Left lobe of liver (tissue), 2 donors: ENCODE data around the gene PTGR1. TPM values are rescaled to one million over a fixed set of nuclear protein-coding genes. Genes with fewer than 3 reads are reported as not detected.
"Not testable (repeated sequence)": the region's sequence is repeated elsewhere in the genome, so short reads cannot be mapped to it uniquely, and the experiment has no call there.

ENCODE experiments used
- ATAC-seq: fragments of 200-7000 bp; cut with Tn5 transposase; one replicate; pipeline ENCODE4 v1.9.1; 2020; ENCODE audit warnings: mild to moderate bottlenecking, moderate library complexity
- DNase-seq: peaks from one replicate; pipeline ENCODE4 v3.0.0-alpha.2; 2020; ENCODE audit warnings: low spot score
- total RNA-seq: library from RNA; stranded (reverse); gene quantifications from one replicate; pipeline ENCODE4 v1.2.1, GENCODE V29; 2021
- donor health status: DM: no; HTN: no; CAD: no; lungs with moderate emphysema.
- donor health status: DM: no; HTN: yes; CAD: no.

The PTGR1 gene
- total RNA-seq, 1 donor from 2014 or later = 526 TPM

- no peak for ATAC-seq
Observed at GRCh38 chr9:111615928-111616327, 16.5 kb upstream of the PTGR1 start.

DNA sequence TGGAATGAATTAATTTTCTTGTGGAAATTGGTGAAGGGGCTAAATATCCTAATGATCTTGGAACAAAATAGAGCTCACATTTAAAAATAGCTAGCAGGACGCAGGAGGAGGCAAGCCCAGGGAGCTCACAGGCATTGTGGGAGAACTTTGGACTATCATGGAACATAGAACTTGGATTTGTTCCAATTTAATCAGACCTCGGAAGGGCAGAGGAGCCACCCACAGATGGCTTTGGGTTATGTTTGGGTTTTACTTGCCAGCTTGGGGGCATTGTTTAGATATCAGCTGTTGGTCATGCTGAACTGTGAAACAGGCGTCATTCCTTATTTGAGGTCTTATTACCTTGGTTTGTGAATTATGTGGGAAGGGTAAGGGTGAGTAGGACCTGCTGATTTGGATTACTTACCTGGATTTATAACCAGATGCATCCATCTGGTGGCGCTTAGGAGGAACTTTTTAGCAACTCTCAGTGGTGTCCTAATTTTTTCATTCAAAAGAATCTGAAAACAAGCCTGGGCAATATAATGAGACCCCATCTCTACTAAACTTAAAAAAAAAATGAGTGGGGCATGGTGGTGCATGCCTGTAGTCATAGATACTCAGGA, 14.1 kb upstream of the PTGR1 start:
- DNase-seq (peak; percentile 76), ATAC-seq (peak; percentile 87)

More at GRCh38 chr9:111615928-111616327, 16.5 kb upstream of the PTGR1 start:
- no peak for DNase-seq

GRCh38 chr9:111610845-111611244, 11.4 kb upstream of the PTGR1 start:
- no peak for ATAC-seq
- DNase-seq = no peak

- ATAC-seq = peak; percentile 68
- DNase-seq = peak; percentile 72
Observed at GRCh38 chr9:111610149-111610548, 10.7 kb upstream of the PTGR1 start.

- peak; percentile 88 for DNase-seq
- ATAC-seq = peak; percentile 71
Observed at GRCh38 chr9:111605041-111605559, 5.7 kb upstream of the PTGR1 start.

DNA sequence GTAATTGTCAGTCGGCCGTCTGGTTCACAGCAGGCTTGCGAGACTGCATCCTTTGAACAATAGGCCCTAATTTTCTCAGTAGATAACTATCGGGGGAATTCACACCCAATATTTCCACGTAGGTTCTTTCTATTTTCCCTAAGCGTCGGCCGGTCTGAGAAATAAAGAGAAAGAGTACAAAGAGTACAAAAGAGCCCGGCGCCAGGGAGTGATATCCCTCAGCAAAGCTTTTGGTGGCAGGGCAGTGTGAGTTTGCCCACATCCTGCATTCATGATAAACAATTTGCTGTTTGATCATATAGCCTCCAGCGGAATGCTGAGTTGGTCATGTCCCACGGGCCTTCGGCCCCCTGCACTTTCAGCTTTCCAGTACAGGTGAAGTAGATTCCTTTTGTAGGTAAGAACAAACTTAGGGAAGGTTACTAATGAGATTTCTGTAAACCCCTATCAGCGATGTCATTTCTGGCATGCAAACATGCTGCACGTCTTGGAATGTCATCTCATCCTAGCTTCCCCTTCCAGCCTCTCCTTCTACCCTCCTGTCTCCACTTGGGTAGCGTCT, 4.7 kb upstream of the PTGR1 start:
- DNase-seq (no peak), ATAC-seq (no peak)

GRCh38 chr9:111603041-111603440, 3.6 kb upstream of the PTGR1 start:
- ATAC-seq (no peak), DNase-seq (no peak)

DNA sequence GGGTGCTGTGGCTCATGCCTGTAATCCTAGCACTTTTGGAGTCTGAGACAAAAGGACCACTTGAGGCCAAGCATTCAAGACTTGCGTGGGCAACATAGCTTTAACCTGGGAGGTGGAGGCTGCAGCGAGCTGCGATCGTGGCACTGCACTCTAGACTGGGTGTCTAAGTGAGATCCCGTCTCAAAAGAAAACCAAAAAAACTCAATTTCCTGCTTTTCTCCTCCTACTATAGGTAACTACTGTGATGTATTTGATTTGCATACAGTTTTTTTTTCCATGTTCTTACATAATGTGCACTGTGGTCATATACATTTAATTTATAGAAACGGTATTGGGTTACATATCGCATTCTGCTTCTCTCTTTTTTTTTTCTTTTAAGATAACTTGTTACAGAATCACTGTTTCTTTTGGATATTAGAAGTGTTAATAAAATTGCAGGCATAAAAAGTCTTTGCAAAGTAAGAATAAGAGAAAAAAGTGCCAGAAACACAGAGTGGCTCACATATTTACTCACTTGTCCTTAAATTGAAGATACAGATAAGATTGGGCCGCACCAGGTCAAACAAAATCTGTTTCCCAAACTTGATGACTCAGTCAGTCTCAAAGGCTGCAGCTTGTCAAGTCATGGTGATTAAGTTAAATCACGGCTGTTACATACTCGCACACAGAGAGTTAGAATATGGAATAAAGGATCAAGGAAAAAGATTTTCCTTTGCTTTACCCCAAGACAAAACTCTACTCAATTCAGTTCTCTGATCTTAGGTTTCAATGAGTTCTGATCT, 2.0 kb upstream of the PTGR1 start:
- DNase-seq = no peak
- no peak for ATAC-seq

DNA sequence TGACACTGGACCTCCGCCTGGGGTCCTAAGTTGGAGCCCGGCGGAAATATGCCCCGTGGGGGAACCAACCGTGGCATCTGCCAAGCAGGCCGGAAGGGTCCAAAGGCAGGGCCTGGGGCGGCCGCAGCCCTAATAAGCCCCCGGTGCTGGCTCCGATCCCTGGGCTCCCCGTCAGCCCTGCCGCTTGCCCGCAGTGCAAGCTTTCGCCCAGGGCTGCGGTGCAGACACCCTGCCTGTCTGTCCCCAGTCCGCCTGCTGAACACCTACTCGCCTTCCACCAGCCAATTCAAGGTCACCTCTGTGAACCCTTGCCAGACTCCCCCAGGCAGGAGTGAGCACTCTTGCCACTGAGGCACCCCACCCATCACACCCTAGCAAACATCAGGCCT, 502 bp upstream of the PTGR1 start:
- DNase-seq (no peak), ATAC-seq (peak; percentile 11)

DNA sequence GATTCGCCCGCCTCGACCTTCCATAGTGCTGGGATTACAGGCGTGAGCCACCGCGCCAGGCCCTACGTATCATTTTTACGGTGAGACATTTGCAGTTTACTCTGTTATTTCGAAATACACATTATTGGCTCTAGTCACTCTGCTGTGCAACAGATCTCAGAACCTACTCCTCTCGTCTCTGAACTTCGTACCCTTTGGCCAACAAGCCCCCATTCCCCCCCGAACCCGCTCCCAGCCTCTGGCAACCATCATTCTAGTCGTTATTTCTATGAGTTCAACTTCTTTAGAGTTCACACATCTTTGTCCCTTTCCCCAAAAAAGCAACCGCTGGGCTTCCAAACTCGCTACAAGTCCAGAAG, 735 bp downstream of the PTGR1 start:
- ATAC-seq (peak; percentile 23), DNase-seq (no peak)

- ATAC-seq = peak; percentile 22
Observed at GRCh38 chr9:111597852-111598732, 1.4 kb downstream of the PTGR1 start.

GRCh38 chr9:111588846-111589245, 10.6 kb downstream of the PTGR1 start:
- no peak for DNase-seq
- ATAC-seq = peak; percentile 6

More at GRCh38 chr9:111597852-111598732, 1.4 kb downstream of the PTGR1 start:
- peak; percentile 75 for DNase-seq

GRCh38 chr9:111586378-111586777, 13.1 kb downstream of the PTGR1 start:
- DNase-seq = no peak
- peak; percentile 17 for ATAC-seq

DNA sequence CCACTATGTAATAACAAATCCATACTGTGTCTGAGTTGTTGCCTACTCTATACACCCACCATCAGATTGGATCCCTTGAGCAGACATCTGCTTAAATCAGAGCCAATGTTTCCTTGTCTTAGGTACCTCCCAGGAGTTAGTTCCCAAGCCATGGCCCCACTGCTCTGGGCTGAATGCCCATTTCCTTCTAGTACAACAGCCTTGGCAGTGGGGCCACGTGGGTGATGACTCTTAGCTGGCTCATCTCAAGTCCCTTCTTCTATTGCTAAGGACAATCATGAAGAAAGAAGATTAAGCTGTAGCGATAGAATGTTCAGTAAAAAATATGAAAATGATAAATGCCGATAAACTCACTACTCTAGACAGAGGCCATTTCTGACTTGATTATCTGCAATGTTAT, 16.6 kb downstream of the PTGR1 start:
- DNase-seq (no peak), ATAC-seq (peak; percentile 47)

- ATAC-seq (peak; percentile 24), DNase-seq (no peak)
Observed at GRCh38 chr9:111572950-111573604, 26.4 kb downstream of the PTGR1 start.

DNA sequence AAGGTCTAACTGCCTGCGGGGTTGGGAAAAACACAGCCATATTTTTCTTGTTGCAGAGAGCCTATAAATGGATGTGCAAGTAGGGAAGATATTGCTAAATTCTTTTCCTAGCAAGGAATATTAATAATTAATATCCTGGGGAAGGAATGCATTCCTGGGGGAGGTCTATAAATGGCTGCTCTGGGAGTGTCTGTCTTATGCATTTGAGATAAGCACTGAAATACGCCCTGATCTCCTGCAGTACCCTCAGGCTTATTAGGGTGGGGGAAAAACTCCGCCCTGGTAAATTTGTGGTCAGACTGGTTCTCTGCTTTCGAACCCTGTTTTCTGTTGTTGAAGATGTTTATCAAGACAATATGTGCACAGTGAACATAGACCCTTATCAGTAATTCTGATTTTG, 31.3 kb downstream of the PTGR1 start:
- not testable (repeated sequence) for ATAC-seq, DNase-seq

DNA sequence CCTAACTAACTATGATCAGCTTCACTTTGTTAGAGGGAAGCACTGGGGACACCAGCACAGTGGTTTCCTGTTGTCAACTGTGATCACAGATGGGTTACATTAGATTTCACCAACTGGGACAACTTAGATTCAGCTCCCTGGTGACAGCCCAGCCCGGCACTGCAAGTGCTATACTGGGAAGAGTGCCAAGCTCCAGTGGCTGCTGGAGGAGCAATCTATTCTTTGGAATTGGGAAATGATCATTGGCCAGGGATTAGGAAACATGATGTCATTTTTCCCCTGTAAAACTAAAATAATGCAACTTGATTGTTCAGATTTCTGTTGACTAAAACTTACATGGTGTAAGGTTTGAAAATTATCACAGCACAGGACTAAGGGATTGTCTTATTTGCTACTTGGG, 33.2 kb downstream of the PTGR1 start:
- ATAC-seq (peak; percentile 30), DNase-seq (no peak)

- peak; percentile 35 for ATAC-seq
- no peak for DNase-seq
Observed at GRCh38 chr9:111561165-111561719, 38.2 kb downstream of the PTGR1 start.

- no peak for DNase-seq
- peak; percentile 63 for ATAC-seq
Observed at GRCh38 chr9:111559000-111559610, 40.3 kb downstream of the PTGR1 start.

- ATAC-seq, DNase-seq: not testable (repeated sequence)
Observed at GRCh38 chr9:111555425-111555824, 44.0 kb downstream of the PTGR1 start.
